ENCODE data around the gene WIZ.
A peak's percentile ranks its signal among the peaks of the same experiment; 100 is the strongest.

DNA sequence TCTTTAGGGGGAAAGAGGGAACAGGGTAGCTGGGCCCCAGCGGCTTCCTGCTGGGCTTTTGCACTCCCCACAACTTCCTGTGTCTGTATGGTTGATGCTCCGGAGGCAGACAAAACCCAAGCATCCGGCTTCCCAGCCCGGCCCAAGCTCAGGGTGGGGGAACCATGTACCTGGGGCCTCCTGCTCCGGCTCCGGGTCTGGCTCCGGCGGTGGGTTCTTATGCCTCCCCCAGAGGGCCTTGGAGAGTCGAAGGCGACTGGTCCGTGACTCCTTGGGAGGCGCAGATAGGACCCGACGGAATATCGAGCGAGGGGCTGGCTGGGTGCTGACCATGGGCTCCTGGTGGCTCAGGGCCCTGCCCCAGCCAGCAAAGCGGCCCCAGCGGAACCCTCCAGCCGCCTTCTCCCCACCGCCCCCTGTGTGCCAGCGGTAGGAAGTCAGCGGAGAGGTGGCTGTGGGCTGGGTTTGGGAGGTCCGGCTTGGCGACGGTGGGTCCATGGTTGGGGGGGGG, 14.2 kb upstream of the WIZ start:
- TF ChIP-seq POLR2A (IDR thresholded peaks at IDR 0.05) = peak in 1 of 4 donors; percentile 6
- TF ChIP-seq, protein P1, sequence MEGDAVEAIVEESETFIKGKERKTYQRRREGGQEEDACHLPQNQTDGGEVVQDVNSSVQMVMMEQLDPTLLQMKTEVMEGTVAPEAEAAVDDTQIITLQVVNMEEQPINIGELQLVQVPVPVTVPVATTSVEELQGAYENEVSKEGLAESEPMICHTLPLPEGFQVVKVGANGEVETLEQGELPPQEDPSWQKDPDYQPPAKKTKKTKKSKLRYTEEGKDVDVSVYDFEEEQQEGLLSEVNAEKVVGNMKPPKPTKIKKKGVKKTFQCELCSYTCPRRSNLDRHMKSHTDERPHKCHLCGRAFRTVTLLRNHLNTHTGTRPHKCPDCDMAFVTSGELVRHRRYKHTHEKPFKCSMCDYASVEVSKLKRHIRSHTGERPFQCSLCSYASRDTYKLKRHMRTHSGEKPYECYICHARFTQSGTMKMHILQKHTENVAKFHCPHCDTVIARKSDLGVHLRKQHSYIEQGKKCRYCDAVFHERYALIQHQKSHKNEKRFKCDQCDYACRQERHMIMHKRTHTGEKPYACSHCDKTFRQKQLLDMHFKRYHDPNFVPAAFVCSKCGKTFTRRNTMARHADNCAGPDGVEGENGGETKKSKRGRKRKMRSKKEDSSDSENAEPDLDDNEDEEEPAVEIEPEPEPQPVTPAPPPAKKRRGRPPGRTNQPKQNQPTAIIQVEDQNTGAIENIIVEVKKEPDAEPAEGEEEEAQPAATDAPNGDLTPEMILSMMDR (IDR thresholded peaks at IDR 0.05) = no peak
- TF ChIP-seq POLR2AphosphoS5 (IDR thresholded peaks at IDR 0.05) = peak; percentile 24 to 26
